ENCODE data around the gene PPARA. TPM values are rescaled to one million over a fixed set of nuclear protein-coding genes. Genes with fewer than 3 reads are reported as not detected.

Gene PPARA
- total and polyA plus RNA-seq, 2 experiments from 2014 or later, result 4.7 to 12.6 TPM

DNA sequence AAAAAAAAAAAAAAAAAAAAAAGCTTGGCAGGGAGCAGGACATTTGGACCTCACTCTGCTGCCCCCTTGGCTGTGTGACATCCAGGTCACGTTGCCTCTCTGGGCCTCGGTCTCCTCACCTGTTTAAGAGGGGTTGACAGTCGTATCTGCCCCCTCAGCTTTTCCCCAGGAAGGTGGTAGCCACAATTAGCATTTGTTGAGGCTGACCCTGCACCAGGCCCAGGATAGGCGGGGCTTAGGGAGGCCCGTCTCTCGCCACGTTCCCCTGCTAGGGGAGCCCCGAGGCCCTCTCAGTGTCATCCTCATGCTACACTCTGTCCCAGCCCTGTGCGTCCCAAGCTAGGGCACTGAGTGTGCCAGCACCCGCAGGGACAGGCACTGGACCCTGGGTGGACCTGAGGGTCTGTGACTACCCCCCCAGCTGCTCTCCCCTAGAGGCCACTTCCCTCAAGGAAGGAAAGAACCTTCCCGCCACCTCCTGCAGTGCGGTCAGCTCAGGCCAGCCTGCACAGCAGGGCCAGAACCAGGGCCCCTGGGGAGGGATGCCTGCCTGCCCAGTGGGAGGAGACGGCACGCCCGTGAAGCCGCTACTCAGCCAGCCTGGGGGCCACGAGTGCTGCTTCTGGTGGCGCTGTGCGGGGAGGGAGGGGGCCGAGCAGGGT is 38.5 kb upstream of the PPARA start (continued):
- no peak for TF ChIP-seq CTCF (conservative IDR thresholded peaks at IDR 0.05; ENCODE audit: low read depth in 2 of 2)
- no peak for TF ChIP-seq POLR2AphosphoS5 (IDR thresholded peaks at IDR 0.05; ENCODE audit: low read depth)
- no peak for TF ChIP-seq REST (IDR thresholded peaks at IDR 0.05; ENCODE audit: unreplicated experiment)
- TF ChIP-seq NANOG (IDR thresholded peaks at IDR 0.05; ENCODE audit: borderline replicate concordance), result no peak
- TF ChIP-seq ZNF114 (CRISPR knock-in tag; IDR thresholded peaks at IDR 0.05), result no peak
- no peak for TF ChIP-seq EZH2 (IDR thresholded peaks at IDR 0.05; ENCODE audit: low read depth, unreplicated experiment)

- no peaks in the 10 kb centered on the region for H3K9me3 Mint-ChIP-seq
- ATAC-seq, result no peak
- no peak overlapping the region for H3K27ac ChIP-seq (ENCODE audit: low read depth)
- TF ChIP-seq JUNB (IDR thresholded peaks at IDR 0.05; ENCODE audit: unreplicated experiment) (no peak), ETS1 (IDR thresholded peaks at IDR 0.05) (no peak), POLR2AphosphoS5 (IDR thresholded peaks at IDR 0.05; ENCODE audit: low read depth) (no peak), REST (IDR thresholded peaks at IDR 0.05; ENCODE audit: unreplicated experiment) (no peak), EZH2 (IDR thresholded peaks at IDR 0.05; ENCODE audit: low read depth, unreplicated experiment) (no peak), STAT1 (IDR thresholded peaks at IDR 0.05; ENCODE audit: unreplicated experiment) (no peak), NANOG (IDR thresholded peaks at IDR 0.05; ENCODE audit: borderline replicate concordance) (no peak), ZNF331 (CRISPR knock-in tag; IDR thresholded peaks at IDR 0.05; ENCODE audit: low read depth) (no peak), EZH2phosphoT487 (IDR thresholded peaks at IDR 0.05; ENCODE audit: unreplicated experiment) (no peak)
These were observed 37.9 kb upstream of the PPARA start for GRCh38 chr22:46112405-46112804.

More at GRCh38 chr22:46112405-46112804, 37.9 kb upstream of the PPARA start:
- Histone ChIP-seq H3F3A (replicated peaks; ENCODE audit: low read depth) (no peaks in the 10 kb centered on the region), H3K79me2 (replicated peaks; ENCODE audit: insufficient read depth) (no peaks in the 10 kb centered on the region), H2AFZ (no peak overlapping the region), H3K36me3 (ENCODE audit: insufficient read depth) (no peaks in the 10 kb centered on the region), H3K9me2 (ENCODE audit: insufficient read depth) (no peaks in the 10 kb centered on the region), H3K4me2 (no peak overlapping the region), H4K20me1 (replicated peaks; ENCODE audit: insufficient read depth) (no peaks in the 10 kb centered on the region), H3K4me1 (ENCODE audit: insufficient read depth) (no peaks in the 10 kb centered on the region), H3K4me3 (no peak overlapping the region), H3K27me3 (ENCODE audit: insufficient read depth) (no peaks in the 10 kb centered on the region)
- H3K27ac Mint-ChIP-seq, result no peak overlapping the region
- DNase-seq (ENCODE audit: low spot score), result no peak
- H3K4me3 Mint-ChIP-seq, result no peak overlapping the region
- peaks cover 4% of the 10 kb centered on the region for H3K27me3 Mint-ChIP-seq (ENCODE audit: insufficient read depth, low read depth, poor library complexity)
- H3K4me1 Mint-ChIP-seq, result peaks cover 3% of the 10 kb centered on the region
- H3K36me3 Mint-ChIP-seq (ENCODE audit: low read depth), result no peaks in the 10 kb centered on the region

All from GM23338 (cell line).